ENCODE measurements around the gene TNNT2. TPM values are rescaled to one million over a fixed set of nuclear protein-coding genes. Genes with fewer than 3 reads are reported as not detected.

The TNNT2 gene
- total and polyA plus RNA-seq, 2 donors from 2014 or later: 2.1 to 117 TPM

DNA sequence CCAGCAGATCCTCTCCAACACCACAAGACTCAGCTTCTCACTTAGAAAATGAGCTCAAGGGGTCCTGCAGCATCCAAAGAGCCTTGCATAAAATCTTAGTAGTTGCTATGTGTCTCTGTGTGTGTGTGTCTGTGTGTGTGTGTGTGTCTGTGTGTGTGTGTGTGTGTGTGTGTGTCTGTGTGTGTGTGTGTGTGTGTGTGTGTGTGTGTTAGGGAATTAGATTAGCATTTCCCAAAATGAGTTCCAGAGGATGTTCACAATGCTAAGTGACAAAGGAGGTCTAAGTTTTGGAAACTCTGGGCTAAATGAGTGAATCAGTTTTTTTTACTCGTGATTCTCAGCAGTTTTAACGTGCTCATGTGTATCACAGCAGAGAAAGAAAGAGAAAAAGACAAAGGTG lies 30.5 kb downstream of the TNNT2 start:
- no peak for FAIRE-seq
- TF ChIP-seq, protein P1, sequence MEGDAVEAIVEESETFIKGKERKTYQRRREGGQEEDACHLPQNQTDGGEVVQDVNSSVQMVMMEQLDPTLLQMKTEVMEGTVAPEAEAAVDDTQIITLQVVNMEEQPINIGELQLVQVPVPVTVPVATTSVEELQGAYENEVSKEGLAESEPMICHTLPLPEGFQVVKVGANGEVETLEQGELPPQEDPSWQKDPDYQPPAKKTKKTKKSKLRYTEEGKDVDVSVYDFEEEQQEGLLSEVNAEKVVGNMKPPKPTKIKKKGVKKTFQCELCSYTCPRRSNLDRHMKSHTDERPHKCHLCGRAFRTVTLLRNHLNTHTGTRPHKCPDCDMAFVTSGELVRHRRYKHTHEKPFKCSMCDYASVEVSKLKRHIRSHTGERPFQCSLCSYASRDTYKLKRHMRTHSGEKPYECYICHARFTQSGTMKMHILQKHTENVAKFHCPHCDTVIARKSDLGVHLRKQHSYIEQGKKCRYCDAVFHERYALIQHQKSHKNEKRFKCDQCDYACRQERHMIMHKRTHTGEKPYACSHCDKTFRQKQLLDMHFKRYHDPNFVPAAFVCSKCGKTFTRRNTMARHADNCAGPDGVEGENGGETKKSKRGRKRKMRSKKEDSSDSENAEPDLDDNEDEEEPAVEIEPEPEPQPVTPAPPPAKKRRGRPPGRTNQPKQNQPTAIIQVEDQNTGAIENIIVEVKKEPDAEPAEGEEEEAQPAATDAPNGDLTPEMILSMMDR (IDR thresholded peaks at IDR 0.05; ENCODE audit: borderline replicate concordance, extremely low read depth, insufficient read depth): no peak
- no peak overlapping the region for H3K27ac ChIP-seq (ENCODE audit: low read depth in 2 of 2, low read length in 2 of 2)

DNA sequence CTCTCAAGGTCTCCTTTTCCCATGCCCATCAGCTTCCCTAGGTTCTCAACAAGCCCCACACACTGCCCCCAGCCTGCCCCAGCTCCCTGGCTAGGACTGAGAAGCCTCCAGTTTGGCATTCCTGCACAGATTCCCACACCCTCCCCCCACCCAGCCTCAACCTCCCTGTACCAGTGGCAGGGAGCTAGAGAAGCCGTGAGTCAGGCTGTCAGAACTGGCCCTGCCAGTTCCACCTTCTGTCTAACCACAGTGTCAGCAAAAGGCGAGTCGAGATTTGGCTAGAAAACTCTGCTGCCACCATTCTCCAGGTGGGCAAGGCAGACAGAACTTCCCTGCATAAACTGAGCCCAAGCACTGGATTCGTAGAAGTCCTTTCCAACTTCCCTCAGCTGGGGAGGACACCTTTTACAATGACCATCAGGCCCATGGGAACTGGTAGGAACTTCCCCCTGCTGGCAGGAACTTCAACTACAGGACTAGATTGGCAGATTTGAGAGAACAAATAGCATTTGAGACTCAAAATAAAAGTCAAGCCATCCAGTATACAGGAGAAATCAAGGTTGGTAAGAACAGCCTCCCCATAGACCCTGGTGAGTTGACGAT lies 31.0 kb downstream of the TNNT2 start:
- Histone ChIP-seq H3K9me3 (ENCODE audit: control insufficient read depth in 2 of 3, insufficient read depth in 1 of 3, low read length in 3 of 3) (no peaks in the 10 kb centered on the region), H3K9ac (ENCODE audit: low read length in 3 of 3) (no peak overlapping the region), H3K36me3 (ENCODE audit: control insufficient read depth in 2 of 3, insufficient read depth in 3 of 3, low read length in 3 of 3) (no peaks in the 10 kb centered on the region), H3K27ac (ENCODE audit: low read depth in 2 of 2, low read length in 2 of 2) (no peak overlapping the region), H3K4me3 (ENCODE audit: low read length in 3 of 3) (no peak overlapping the region), H3K27me3 (ENCODE audit: control insufficient read depth, insufficient read depth, low read length) (no peaks in the 10 kb centered on the region), H3K4me1 (ENCODE audit: control insufficient read depth in 2 of 3, insufficient read depth in 2 of 3, low read depth in 1 of 3, low read length in 3 of 3) (no peaks in the 10 kb centered on the region)
- intact Hi-C loops (cut with DNase I): no loop called here
- TF ChIP-seq, protein P1 (IDR thresholded peaks at IDR 0.05; ENCODE audit: borderline replicate concordance, extremely low read depth, insufficient read depth): peak; percentile 44
- DNase-seq (peak in 4 of 5 donors; percentile 42 to 78 (median 68)), FAIRE-seq (no peak)

More for the DNA sequence above, 30.5 kb downstream of the TNNT2 start:
- Histone ChIP-seq H3K4me1 (ENCODE audit: control insufficient read depth in 2 of 3, insufficient read depth in 2 of 3, low read depth in 1 of 3, low read length in 3 of 3) (no peaks in the 10 kb centered on the region), H3K27me3 (ENCODE audit: control insufficient read depth, insufficient read depth, low read length) (no peaks in the 10 kb centered on the region), H3K36me3 (ENCODE audit: control insufficient read depth in 2 of 3, insufficient read depth in 3 of 3, low read length in 3 of 3) (no peaks in the 10 kb centered on the region), H3K4me3 (ENCODE audit: low read length in 3 of 3) (no peak overlapping the region), H3K9me3 (ENCODE audit: control insufficient read depth in 2 of 3, insufficient read depth in 1 of 3, low read length in 3 of 3) (no peaks in the 10 kb centered on the region), H3K9ac (ENCODE audit: low read length in 3 of 3) (no peak overlapping the region)
- intact Hi-C loops (cut with DNase I): no loop called here
- DNase-seq: no peak

DNA sequence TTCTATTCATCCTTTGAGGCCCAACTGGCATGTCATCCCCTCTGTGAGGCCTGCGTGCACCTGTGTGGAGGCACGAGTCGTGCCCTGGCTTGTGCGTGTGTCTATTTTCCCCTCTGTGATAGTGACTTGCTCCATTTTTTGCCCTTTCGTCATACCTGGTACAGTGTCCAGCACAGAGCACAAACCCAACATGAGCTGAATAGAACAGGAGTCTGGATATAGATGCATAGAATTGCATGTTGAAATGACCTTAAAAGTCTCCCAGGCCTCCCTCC lies 32.5 kb downstream of the TNNT2 start:
- peak in 1 of 5 donors; percentile 36 for DNase-seq
- H3K4me1 ChIP-seq (ENCODE audit: control insufficient read depth in 2 of 3, insufficient read depth in 2 of 3, low read depth in 1 of 3, low read length in 3 of 3): no peaks in the 10 kb centered on the region
- no peaks in the 10 kb centered on the region for H3K27me3 ChIP-seq (ENCODE audit: control insufficient read depth, insufficient read depth, low read length)
- no peaks in the 10 kb centered on the region for H3K9me3 ChIP-seq (ENCODE audit: control insufficient read depth in 2 of 3, insufficient read depth in 1 of 3, low read length in 3 of 3)
- TF ChIP-seq, protein P1 (IDR thresholded peaks at IDR 0.05; ENCODE audit: borderline replicate concordance, extremely low read depth, insufficient read depth): no peak
- H3K4me3 ChIP-seq (ENCODE audit: low read length in 3 of 3): no peak overlapping the region
- no peaks in the 10 kb centered on the region for H3K36me3 ChIP-seq (ENCODE audit: control insufficient read depth in 2 of 3, insufficient read depth in 3 of 3, low read length in 3 of 3)
- intact Hi-C loops (cut with DNase I): no loop called here
- no peak overlapping the region for H3K27ac ChIP-seq (ENCODE audit: low read depth in 2 of 2, low read length in 2 of 2)
- FAIRE-seq: no peak
- H3K9ac ChIP-seq (ENCODE audit: low read length in 3 of 3): no peak overlapping the region

Data from kidney (tissue), 14 donors.